ENCODE data around the gene CACNA1B.

CACNA1B gene

GRCh38 chr9:137971477-137972138 lies 94.0 kb downstream of the CACNA1B start:
- DNase-seq (ENCODE audit: low read depth) = no peak

GRCh38 chr9:137972355-137972987 lies 94.9 kb downstream of the CACNA1B start:
- no peak overlapping the region for H3K4me3 ChIP-seq (ENCODE audit: low read length)
- no peak overlapping the region for H3K9ac ChIP-seq (ENCODE audit: low read length)
- no peaks in the 10 kb centered on the region for H3K36me3 ChIP-seq (ENCODE audit: control insufficient read depth, insufficient read depth, low read length, severe bottlenecking)
- DNase-seq (ENCODE audit: low read depth) = no peak
- H3K27me3 ChIP-seq (replicated peaks; ENCODE audit: control insufficient read depth, insufficient read depth, low read length) = peaks cover 29% of the 10 kb centered on the region
- H3K4me1 ChIP-seq (ENCODE audit: control insufficient read depth, insufficient read depth, low read length) = no peaks in the 10 kb centered on the region
- no peaks in the 10 kb centered on the region for H3K9me3 ChIP-seq (ENCODE audit: control insufficient read depth, low read length)

More at GRCh38 chr9:137971477-137972138, 94.0 kb downstream of the CACNA1B start:
- Histone ChIP-seq H3K36me3 (ENCODE audit: control insufficient read depth, insufficient read depth, low read length, severe bottlenecking) (no peaks in the 10 kb centered on the region), H3K4me3 (ENCODE audit: low read length) (no peak overlapping the region), H3K27me3 (replicated peaks; ENCODE audit: control insufficient read depth, insufficient read depth, low read length) (peaks cover 32% of the 10 kb centered on the region), H3K4me1 (ENCODE audit: control insufficient read depth, insufficient read depth, low read length) (no peaks in the 10 kb centered on the region), H3K9ac (ENCODE audit: low read length) (no peak overlapping the region), H3K9me3 (ENCODE audit: control insufficient read depth, low read length) (no peaks in the 10 kb centered on the region)

- no peaks in the 10 kb centered on the region for H3K36me3 ChIP-seq (ENCODE audit: control insufficient read depth, insufficient read depth, low read length, severe bottlenecking)
- peaks cover 24% of the 10 kb centered on the region for H3K27me3 ChIP-seq (replicated peaks; ENCODE audit: control insufficient read depth, insufficient read depth, low read length)
- H3K9ac ChIP-seq (ENCODE audit: low read length) = no peak overlapping the region
- H3K4me1 ChIP-seq (ENCODE audit: control insufficient read depth, insufficient read depth, low read length) = no peaks in the 10 kb centered on the region
- H3K4me3 ChIP-seq (ENCODE audit: low read length) = no peak overlapping the region
- no peak for DNase-seq (ENCODE audit: low read depth)
- H3K9me3 ChIP-seq (ENCODE audit: control insufficient read depth, low read length) = no peaks in the 10 kb centered on the region
Observed at GRCh38 chr9:137972988-137973470, 95.4 kb downstream of the CACNA1B start.

- Histone ChIP-seq H3K9me3 (ENCODE audit: control insufficient read depth, low read length) (no peaks in the 10 kb centered on the region), H3K9ac (ENCODE audit: low read length) (no peak overlapping the region), H3K36me3 (ENCODE audit: control insufficient read depth, insufficient read depth, low read length, severe bottlenecking) (no peaks in the 10 kb centered on the region), H3K4me1 (ENCODE audit: control insufficient read depth, insufficient read depth, low read length) (no peaks in the 10 kb centered on the region), H3K4me3 (ENCODE audit: low read length) (no peak overlapping the region), H3K27me3 (replicated peaks; ENCODE audit: control insufficient read depth, insufficient read depth, low read length) (peaks cover 18% of the 10 kb centered on the region)
- DNase-seq (ENCODE audit: low read depth) = no peak
Observed at GRCh38 chr9:137973829-137974416, 96.3 kb downstream of the CACNA1B start.

- no peak overlapping the region for H3K4me3 ChIP-seq (ENCODE audit: low read length)
- H3K36me3 ChIP-seq (ENCODE audit: control insufficient read depth, insufficient read depth, low read length, severe bottlenecking) = no peaks in the 10 kb centered on the region
- no peaks in the 10 kb centered on the region for H3K4me1 ChIP-seq (ENCODE audit: control insufficient read depth, insufficient read depth, low read length)
- peaks cover 10% of the 10 kb centered on the region for H3K27me3 ChIP-seq (replicated peaks; ENCODE audit: control insufficient read depth, insufficient read depth, low read length)
- no peaks in the 10 kb centered on the region for H3K9me3 ChIP-seq (ENCODE audit: control insufficient read depth, low read length)
- DNase-seq (ENCODE audit: low read depth) = no peak
- H3K9ac ChIP-seq (ENCODE audit: low read length) = no peak overlapping the region
Observed at GRCh38 chr9:137974746-137975526, 97.4 kb downstream of the CACNA1B start.

GRCh38 chr9:137975527-137975913 lies 97.9 kb downstream of the CACNA1B start:
- Histone ChIP-seq H3K4me3 (ENCODE audit: low read length) (no peak overlapping the region), H3K36me3 (ENCODE audit: control insufficient read depth, insufficient read depth, low read length, severe bottlenecking) (no peaks in the 10 kb centered on the region), H3K27me3 (replicated peaks; ENCODE audit: control insufficient read depth, insufficient read depth, low read length) (peaks cover 10% of the 10 kb centered on the region), H3K9me3 (ENCODE audit: control insufficient read depth, low read length) (no peaks in the 10 kb centered on the region), H3K9ac (ENCODE audit: low read length) (no peak overlapping the region), H3K4me1 (ENCODE audit: control insufficient read depth, insufficient read depth, low read length) (no peaks in the 10 kb centered on the region)
- DNase-seq (ENCODE audit: low read depth) = no peak

- H3K4me1 ChIP-seq (ENCODE audit: control insufficient read depth, insufficient read depth, low read length) = no peaks in the 10 kb centered on the region
- H3K9ac ChIP-seq (ENCODE audit: low read length) = no peak overlapping the region
- no peaks in the 10 kb centered on the region for H3K36me3 ChIP-seq (ENCODE audit: control insufficient read depth, insufficient read depth, low read length, severe bottlenecking)
- DNase-seq (ENCODE audit: low read depth) = no peak
- peaks cover 10% of the 10 kb centered on the region for H3K27me3 ChIP-seq (replicated peaks; ENCODE audit: control insufficient read depth, insufficient read depth, low read length)
- no peak overlapping the region for H3K4me3 ChIP-seq (ENCODE audit: low read length)
- H3K9me3 ChIP-seq (ENCODE audit: control insufficient read depth, low read length) = no peaks in the 10 kb centered on the region
Observed at GRCh38 chr9:137975936-137976565, 98.5 kb downstream of the CACNA1B start.

GRCh38 chr9:137977571-137978261 lies 100.1 kb downstream of the CACNA1B start:
- no peak for DNase-seq (ENCODE audit: low read depth)
- Histone ChIP-seq H3K27me3 (replicated peaks; ENCODE audit: control insufficient read depth, insufficient read depth, low read length) (peaks cover 5% of the 10 kb centered on the region), H3K4me1 (ENCODE audit: control insufficient read depth, insufficient read depth, low read length) (no peaks in the 10 kb centered on the region), H3K4me3 (ENCODE audit: low read length) (no peak overlapping the region), H3K9me3 (ENCODE audit: control insufficient read depth, low read length) (no peaks in the 10 kb centered on the region), H3K9ac (ENCODE audit: low read length) (no peak overlapping the region), H3K36me3 (ENCODE audit: control insufficient read depth, insufficient read depth, low read length, severe bottlenecking) (no peaks in the 10 kb centered on the region)

GRCh38 chr9:137978262-137978714 lies 100.7 kb downstream of the CACNA1B start:
- DNase-seq (ENCODE audit: low read depth) = no peak
- Histone ChIP-seq H3K9ac (ENCODE audit: low read length) (no peak overlapping the region), H3K27me3 (replicated peaks; ENCODE audit: control insufficient read depth, insufficient read depth, low read length) (peaks cover 3% of the 10 kb centered on the region), H3K9me3 (ENCODE audit: control insufficient read depth, low read length) (no peaks in the 10 kb centered on the region), H3K4me3 (ENCODE audit: low read length) (no peak overlapping the region), H3K36me3 (ENCODE audit: control insufficient read depth, insufficient read depth, low read length, severe bottlenecking) (no peaks in the 10 kb centered on the region), H3K4me1 (ENCODE audit: control insufficient read depth, insufficient read depth, low read length) (no peaks in the 10 kb centered on the region)

GRCh38 chr9:137982200-137982599 lies 104.6 kb downstream of the CACNA1B start:
- H3K4me1 ChIP-seq (ENCODE audit: control insufficient read depth, insufficient read depth, low read length) = no peaks in the 10 kb centered on the region
- no peak overlapping the region for H3K4me3 ChIP-seq (ENCODE audit: low read length)
- DNase-seq (ENCODE audit: low read depth) = no peak
- no peak overlapping the region for H3K9ac ChIP-seq (ENCODE audit: low read length)
- peaks cover 3% of the 10 kb centered on the region for H3K27me3 ChIP-seq (replicated peaks; ENCODE audit: control insufficient read depth, insufficient read depth, low read length)
- H3K9me3 ChIP-seq (ENCODE audit: control insufficient read depth, low read length) = peaks cover 3% of the 10 kb centered on the region
- H3K36me3 ChIP-seq (ENCODE audit: control insufficient read depth, insufficient read depth, low read length, severe bottlenecking) = no peaks in the 10 kb centered on the region
